DMS79 (cell line): Measurements from ENCODE around the gene CARD8.

Experiments
- DNase-seq: peaks from one replicate; lab custom pipeline; 2025; lab: John Stamatoyannopoulos, UW

The CARD8 gene

GRCh38 chr19:48206397-48207093 lies 49.2 kb downstream of the CARD8 start:
- DNase-seq: peak; percentile 97

DNA sequence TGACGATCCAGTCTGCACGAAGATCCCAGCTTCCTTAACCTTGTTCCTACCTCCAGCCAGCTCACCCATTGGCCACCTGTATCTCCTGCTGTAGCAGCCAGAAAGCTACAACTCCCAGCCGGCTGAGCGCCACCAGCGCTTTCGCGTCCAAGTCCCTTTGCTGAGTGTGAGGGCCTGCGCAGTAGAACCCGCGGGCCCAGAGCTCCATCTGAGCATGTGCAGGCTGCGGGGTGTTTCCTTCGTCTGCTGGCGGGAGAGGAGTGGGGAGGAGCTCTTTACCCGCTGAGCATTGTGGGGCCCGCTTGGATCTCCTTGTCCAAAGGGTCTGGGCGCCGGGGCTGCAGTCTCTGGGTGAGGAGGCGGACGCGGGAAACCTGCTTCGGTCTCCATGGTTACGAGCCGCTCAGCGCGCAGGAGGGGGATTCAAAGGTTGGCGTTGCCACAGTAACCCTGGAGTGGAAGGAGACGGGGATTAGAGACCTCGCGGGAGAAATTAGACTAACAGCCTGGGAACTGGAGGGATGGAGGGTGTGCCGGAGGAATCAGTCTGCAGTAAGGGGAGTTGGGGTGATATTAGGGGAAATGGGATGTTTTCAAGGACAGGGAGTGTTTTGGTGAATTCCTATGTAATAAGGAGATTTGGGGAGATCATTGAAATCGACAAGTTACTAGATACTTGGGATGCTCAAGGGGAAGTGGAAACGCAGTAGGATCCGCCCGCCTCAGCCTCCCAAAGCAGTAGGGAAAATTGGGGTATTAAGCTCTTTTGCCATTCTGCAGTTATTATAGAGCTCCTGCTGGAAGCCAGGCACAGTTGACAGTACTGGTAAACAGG lies 51.7 kb downstream of the CARD8 start:
- peak; percentile 99 for DNase-seq

DNA sequence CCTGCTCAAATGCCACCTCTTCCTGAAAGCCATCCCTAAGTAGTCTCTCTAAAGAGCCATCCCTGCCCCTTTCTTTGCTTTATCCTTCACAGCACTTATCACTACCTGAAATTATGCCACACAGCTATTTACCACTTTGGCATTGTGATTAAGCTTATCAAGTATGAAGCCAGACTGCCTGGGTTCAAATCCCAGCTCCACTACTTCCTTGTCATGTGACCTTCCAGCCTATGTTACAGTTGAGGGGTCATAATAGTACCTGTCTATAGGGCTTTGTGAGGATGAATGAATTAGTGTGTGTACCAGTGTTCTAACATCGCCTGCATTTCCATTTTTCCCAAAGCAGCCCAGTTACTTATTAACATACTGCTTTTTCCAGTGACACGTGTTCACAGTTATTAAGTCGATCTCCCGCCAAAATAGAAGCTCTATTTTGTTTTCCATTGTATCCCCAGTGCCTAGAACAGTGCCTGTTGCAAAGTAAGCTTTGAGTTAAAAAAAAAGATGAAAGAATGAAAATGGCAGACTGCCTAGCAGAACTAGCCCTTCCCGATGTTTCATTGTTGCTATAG lies 52.4 kb downstream of the CARD8 start:
- no peak for DNase-seq

DNA sequence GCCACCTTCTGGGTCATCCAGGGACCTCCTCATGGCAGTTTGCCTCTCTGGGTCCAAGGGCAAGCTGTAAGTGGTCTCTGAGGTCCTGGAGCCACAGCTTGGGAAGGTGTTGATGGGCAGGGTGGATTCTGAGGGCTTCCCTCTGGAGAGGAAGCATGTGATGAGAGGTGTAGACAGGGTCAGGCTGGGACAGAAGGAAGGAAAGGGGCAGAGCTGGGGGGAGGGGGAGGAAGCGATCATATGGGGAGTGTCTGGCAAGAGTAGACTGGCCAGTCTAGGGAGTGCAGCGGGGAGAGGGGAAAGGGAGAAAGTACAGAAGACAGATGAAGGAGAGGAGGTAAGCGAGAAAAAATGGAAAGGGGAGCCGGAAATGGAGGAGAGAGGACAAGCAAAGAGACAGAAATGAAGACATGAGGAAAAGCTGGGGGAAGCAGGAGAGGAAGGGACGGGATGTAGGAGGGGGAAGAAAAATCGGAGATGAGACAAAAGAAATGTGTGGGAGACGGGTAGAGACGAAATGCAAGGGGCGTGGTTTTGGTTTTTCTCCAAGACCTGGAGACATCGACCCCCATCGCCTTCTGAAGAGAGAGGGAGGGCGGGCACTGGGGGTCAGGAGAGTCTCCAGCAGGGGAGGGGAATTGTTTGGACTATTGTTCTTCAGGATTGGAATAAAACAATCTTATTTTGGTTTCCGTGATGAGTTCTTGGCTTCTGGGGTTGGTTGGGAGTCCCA lies 58.6 kb downstream of the CARD8 start:
- no peak for DNase-seq

GRCh38 chr19:48196321-48196763 lies 59.4 kb downstream of the CARD8 start:
- DNase-seq: peak; percentile 36

GRCh38 chr19:48194844-48195830 lies 60.6 kb downstream of the CARD8 start:
- DNase-seq: no peak

DNA sequence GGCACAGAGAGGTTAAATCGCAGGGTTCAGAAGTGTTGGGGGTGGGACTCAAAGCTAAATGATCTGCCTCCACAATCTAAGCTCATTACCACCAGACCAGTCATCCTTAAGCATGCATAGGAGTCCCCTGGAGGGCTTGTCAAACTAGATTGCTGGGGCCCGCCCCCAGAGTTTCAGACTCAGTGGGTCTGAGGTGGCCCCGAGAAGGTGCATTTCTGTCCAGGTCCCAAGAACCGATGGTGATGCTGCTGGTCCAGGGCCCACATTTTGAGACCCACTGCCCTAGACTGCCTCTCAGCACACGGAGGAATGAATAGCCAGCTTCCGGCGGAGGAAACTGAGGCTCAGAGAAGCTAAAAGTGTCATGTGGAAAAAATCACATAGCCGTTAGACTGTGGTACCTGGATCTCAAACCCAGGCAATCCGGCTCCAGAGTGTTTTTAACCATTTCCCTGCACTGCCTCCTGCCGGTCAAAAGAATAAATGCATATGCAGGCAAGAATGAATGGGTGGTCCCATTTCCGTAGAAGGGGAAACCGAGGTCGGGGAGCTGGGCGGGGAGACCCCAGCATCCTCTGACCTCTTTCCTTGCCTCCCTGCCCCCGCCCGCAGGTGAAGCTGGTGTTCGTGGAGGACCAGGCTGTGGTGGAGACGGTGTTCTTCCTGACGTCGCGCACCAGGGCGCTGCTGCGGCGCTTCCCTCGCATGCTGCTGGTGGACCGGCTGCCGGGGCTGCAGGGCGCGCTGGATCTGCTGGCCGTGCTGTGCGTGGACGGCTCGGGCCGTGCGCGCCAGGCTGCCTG lies 61.5 kb downstream of the CARD8 start:
- DNase-seq: no peak

GRCh38 chr19:48192750-48193149 lies 63.0 kb downstream of the CARD8 start:
- DNase-seq: no peak

DNA sequence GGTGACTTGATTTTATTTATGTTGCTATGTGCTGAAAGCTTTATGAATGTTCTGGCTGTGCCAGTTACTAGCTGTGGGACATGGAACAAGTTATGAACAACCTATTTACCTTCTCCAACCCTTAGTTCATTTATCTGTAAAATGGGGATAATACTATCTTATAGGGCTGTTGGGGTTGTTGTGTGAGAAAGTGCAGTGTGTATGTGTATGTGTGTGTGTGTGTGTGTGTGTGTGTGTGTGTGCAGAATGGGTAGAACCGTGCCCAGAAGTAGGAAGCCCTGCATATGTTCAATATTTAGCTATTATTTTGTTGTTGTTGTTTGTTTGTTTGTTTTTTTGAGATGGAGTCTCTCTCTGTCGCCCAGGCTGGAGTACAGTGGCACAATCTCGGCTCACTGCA lies 64.8 kb downstream of the CARD8 start:
- DNase-seq: no peak

DNA sequence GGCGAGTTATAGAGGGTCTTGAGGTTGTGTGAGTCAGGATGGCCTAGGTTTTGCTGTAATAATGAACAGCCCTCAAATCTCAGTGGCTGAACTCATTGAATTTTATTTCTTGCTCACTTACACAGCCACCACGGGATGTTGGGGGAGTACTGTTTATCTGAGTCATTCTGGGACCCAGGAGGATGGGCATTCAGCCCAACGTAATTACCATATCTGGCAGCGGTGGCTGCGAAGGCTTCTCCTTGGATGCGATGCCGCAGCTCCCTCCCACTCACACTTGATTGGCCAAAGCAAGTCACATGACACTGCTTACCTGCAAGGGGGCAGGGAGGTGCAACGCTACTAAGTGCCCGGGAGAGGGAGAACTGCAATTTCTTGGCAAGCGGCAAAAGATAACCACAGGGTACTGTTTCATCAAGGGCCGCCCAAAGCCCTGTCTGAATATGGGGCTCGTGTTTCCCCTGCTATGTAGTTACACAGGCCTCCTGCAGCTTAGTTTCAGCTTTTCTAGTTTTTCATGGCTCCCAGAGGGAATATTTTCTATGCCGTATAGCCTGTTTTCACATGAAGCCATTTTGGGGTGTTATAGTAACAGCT lies 65.3 kb downstream of the CARD8 start:
- no peak for DNase-seq

GRCh38 chr19:48186541-48186991 lies 69.1 kb downstream of the CARD8 start:
- no peak for DNase-seq

GRCh38 chr19:48186015-48186414 lies 69.7 kb downstream of the CARD8 start:
- no peak for DNase-seq

DNA sequence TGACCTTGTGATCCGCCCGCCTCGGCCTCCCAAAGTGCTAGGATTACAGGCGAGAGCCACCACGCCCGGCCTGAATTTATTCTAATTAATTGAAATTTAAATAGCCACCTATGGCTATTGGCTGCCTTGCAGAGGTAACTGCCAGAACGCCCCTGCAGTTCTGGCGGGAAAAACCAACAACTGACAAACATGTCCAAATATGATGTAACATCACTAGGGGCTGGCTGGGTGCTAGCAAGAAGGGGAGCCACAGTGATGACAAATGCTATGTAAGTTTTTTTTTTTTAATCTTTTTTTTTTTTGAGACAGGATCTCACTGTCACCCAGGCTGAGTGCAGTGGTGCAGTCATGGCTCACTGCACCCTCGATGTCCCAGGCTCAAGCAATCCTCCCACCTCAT lies 72.4 kb downstream of the CARD8 start:
- DNase-seq: no peak

DNA sequence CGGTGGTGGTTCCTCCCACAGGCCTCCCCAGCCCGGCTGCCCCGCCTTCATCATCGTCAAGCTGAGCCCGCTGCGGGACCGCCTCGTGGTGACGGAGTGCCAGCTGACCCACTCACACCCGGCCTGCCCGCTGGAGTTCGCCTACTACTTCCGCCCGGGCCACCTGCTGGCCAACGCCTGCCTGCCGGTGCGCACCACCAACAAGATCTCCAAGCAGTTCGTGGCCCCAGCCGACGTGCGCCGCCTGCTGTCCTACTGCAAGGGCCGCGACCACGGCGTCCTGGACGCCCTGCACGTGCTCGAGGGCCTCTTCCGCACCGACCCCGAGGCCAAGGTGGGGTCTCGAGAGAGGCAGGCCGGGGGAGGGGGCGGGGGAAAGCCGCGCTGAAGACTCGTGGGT lies 73.3 kb downstream of the CARD8 start:
- DNase-seq: no peak

- DNase-seq: no peak
Observed at GRCh38 chr19:48181505-48181904, 74.2 kb downstream of the CARD8 start.

DNA sequence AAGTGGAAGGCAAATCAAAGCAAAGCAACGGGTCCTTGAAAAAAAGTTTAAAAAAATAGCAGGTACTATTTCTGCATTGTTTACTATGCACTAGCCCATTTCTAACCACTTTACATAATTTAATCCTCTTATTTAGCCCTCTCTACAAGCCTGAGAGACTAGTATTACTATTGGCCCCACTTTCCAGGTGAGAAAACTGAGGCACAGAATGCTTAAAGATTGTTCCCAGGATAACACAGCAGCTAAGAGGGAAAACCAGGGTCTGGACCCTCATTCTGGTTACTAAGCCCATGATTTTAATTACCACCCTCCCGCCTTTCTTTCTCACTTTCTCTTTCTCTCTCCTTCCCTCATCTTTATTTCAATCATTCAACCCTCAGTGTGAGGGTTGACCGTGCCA lies 79.5 kb downstream of the CARD8 start:
- no peak for DNase-seq

- DNase-seq: no peak
Observed at GRCh38 chr19:48175578-48175977, 80.1 kb downstream of the CARD8 start.

GRCh38 chr19:48174445-48175030 lies 81.2 kb downstream of the CARD8 start:
- DNase-seq: no peak

- DNase-seq: no peak
Observed at GRCh38 chr19:48171710-48172109, 84.0 kb downstream of the CARD8 start.
